Stomach (tissue), 9 donors: ENCODE measurements around the gene ANKRD7. TPM values are rescaled to one million over a fixed set of nuclear protein-coding genes. Genes with fewer than 3 reads are reported as not detected.
A peak's percentile ranks its signal among the peaks of the same experiment; 100 is the strongest.

ENCODE experiments used
- DNase-seq, 2 donors: peaks; one replicate each; pipeline versions ENCODE4 v3.0.0 to v3.0.0-alpha.2; 2013 to 2019
- H3K27ac ChIP-seq, 5 donors: fragments of 200-600 bp in 4 of 5; sonication (generic) in 4 of 5; one replicate each; pipeline ENCODE4 v1.5.1; 2013 to 2019; ENCODE audit warnings: mild to moderate bottlenecking in 1 of 5, moderate library complexity in 1 of 5
- H3K27me3 ChIP-seq, 3 donors: fragments of 200-600 bp; sonication (generic); one replicate each; pipeline ENCODE4 v1.5.1; 2017 to 2019; ENCODE audit warnings: mixed run types in 1 of 3
- H3K36me3 ChIP-seq, 4 donors: fragments of 200-600 bp; sonication (generic); 1 replicate in 3 of 4; 2 replicates in 1 of 4; pipeline ENCODE4 v1.5.1; 2016 to 2019
- H3K4me1 ChIP-seq, 4 donors: fragments of 200-600 bp; sonication (generic); one replicate each; pipeline ENCODE4 v1.5.1; 2016 to 2019
- H3K4me3 ChIP-seq, 4 donors: fragments of 200-600 bp; sonication (generic) in 3 of 4; one replicate each; pipeline ENCODE4 v1.5.1; 2016 to 2019; ENCODE audit warnings: mild to moderate bottlenecking in 1 of 4
- H3K9me3 ChIP-seq, 4 donors: fragments of 200-600 bp; sonication (generic); one replicate each; pipeline ENCODE4 v1.5.1; 2016 to 2019
- EP300 ChIP-seq: sonication (generic); formaldehyde crosslinking; IDR thresholded peaks from one replicate; pipeline ENCODE4 v1.6.1; 2017; ENCODE audit warnings: antibody characterized with exemption
- POLR2A ChIP-seq, 4 donors: fragments of 450-650 bp; IDR thresholded peaks; one replicate each; pipeline ENCODE4 v1.6.1; 2016; ENCODE audit warnings: antibody characterized with exemption in 4 of 4, control low read depth in 2 of 4, mild to moderate bottlenecking in 1 of 4, moderate library complexity in 1 of 4
- POLR2AphosphoS5 ChIP-seq, 3 donors: sonication (generic); formaldehyde crosslinking; IDR thresholded peaks; one replicate each; pipeline ENCODE4 v1.6.1; 2016; ENCODE audit warnings: antibody characterized with exemption in 3 of 3
- WGBS, 5 donors: extraction: QIAGEN DNeasy Blood & Tissue Kit in 3 of 5; methylation state at CpG; one replicate each; pipeline versions ENCODE4 v1.1.5 to v1.1.7; 2013 to 2018; 5-methylcytosine and 5-hydroxymethylcytosine counted together
- intact Hi-C: fragments of 100-400 bp; cut with DNase I; formaldehyde crosslinking; loops from one replicate; pipeline ENCODE4 v1.15.1; 2023; ENCODE audit warnings: low total_unique reads
- polyA plus RNA-seq, 3 donors: library from polyadenylated mRNA; stranded (reverse); fragments of 200-250 nt; gene quantifications; one replicate each; pipeline ENCODE4 v1.2.3, GENCODE V29; 2013
- total RNA-seq, 5 donors: library from RNA; depleted of rRNA; stranded (reverse); fragments of >200 nt; gene quantifications; one replicate each; pipeline versions ENCODE4 v1.1.0 to v1.2.3, GENCODE V29; 2014 to 2016
- TF ChIP-seq, protein P1 (sequence below), 7 experiments: fragments of 450-650 bp in 4 of 7; fragments of 200-600 bp in 3 of 7; sonication (generic) in 3 of 7; IDR thresholded peaks; one replicate each; pipeline ENCODE4 v1.5.1; 2016 to 2019; ENCODE audit warnings: antibody characterized with exemption in 7 of 7, control low read depth in 2 of 7, mild to moderate bottlenecking in 1 of 7
- donor health status: healthy with polysubstance abuse.
- donor health status: Bipolar disorder and iron deficiency.
- donor health status: healthy.

Gene ANKRD7
- total and polyA plus RNA-seq, 8 donors = 1.3 to 4.2 (median 2.0) TPM; not detected in 5

GRCh38 chr7:118214051-118214832, 10.3 kb upstream of the ANKRD7 start:
- H3K36me3 ChIP-seq = no peaks in the 10 kb centered on the region
- H3K9me3 ChIP-seq = no peaks in the 10 kb centered on the region
- peaks cover 0 to 7% (median 0%) of the 10 kb centered on the region in 3 donors for H3K27me3 ChIP-seq
- peaks cover 0 to 18% (median 5%) of the 10 kb centered on the region in 4 donors for H3K4me1 ChIP-seq
- H3K4me3 ChIP-seq = peak overlapping the region; percentile 47 to 60 (median 54)
- TF ChIP-seq EP300 = no peak
- no peak for TF ChIP-seq POLR2A (IDR thresholded peaks at IDR 0.05)
- peak in 2 of 3 donors; percentile 27 to 34 for TF ChIP-seq POLR2AphosphoS5 (IDR thresholded peaks at IDR 0.05)
- TF ChIP-seq, protein P1, sequence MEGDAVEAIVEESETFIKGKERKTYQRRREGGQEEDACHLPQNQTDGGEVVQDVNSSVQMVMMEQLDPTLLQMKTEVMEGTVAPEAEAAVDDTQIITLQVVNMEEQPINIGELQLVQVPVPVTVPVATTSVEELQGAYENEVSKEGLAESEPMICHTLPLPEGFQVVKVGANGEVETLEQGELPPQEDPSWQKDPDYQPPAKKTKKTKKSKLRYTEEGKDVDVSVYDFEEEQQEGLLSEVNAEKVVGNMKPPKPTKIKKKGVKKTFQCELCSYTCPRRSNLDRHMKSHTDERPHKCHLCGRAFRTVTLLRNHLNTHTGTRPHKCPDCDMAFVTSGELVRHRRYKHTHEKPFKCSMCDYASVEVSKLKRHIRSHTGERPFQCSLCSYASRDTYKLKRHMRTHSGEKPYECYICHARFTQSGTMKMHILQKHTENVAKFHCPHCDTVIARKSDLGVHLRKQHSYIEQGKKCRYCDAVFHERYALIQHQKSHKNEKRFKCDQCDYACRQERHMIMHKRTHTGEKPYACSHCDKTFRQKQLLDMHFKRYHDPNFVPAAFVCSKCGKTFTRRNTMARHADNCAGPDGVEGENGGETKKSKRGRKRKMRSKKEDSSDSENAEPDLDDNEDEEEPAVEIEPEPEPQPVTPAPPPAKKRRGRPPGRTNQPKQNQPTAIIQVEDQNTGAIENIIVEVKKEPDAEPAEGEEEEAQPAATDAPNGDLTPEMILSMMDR (IDR thresholded peaks at IDR 0.05) = no peak
- peak overlapping the region in 2 of 5 donors; percentile 47 to 59 for H3K27ac ChIP-seq
- intact Hi-C loops = no loop called here
- 4 to 19% (median 7%) methylated on average over 35 to 49 of the region's 49 CpGs for WGBS, 5 donors
- DNase-seq = peak; percentile 58 to 95

DNA sequence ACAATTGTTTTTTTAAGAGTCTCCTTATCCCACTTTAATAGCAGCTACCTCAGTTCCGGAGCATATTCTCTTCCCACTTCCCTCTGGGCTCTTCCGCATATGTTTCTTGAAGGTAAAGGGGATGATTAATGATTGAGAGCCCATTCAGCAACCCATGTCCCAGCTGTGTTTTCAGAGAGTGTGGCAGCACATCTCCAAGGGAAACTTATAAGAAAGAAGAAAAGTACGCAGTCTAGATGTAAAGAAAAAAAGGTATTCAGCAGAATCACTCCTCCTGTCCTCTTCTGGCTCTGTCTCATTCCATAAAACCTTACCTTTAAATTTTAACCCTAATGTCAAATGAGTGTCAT, 9.7 kb upstream of the ANKRD7 start:
- TF ChIP-seq POLR2AphosphoS5 (IDR thresholded peaks at IDR 0.05) = no peak
- TF ChIP-seq, protein P1 (IDR thresholded peaks at IDR 0.05) = no peak
- no peaks in the 10 kb centered on the region for H3K9me3 ChIP-seq
- DNase-seq = no peak
- intact Hi-C loops = no loop called here
- 32 to 46% (median 37%) methylated on average over 3 of the region's 3 CpGs for WGBS, 5 donors
- no peaks in the 10 kb centered on the region for H3K36me3 ChIP-seq
- H3K4me1 ChIP-seq = peaks cover 0 to 18% (median 5%) of the 10 kb centered on the region in 4 donors
- peak overlapping the region; percentile 47 to 60 (median 54) for H3K4me3 ChIP-seq
- H3K27me3 ChIP-seq = peaks cover 0 to 7% (median 0%) of the 10 kb centered on the region in 3 donors
- peak overlapping the region in 2 of 5 donors; percentile 47 to 59 for H3K27ac ChIP-seq

DNA sequence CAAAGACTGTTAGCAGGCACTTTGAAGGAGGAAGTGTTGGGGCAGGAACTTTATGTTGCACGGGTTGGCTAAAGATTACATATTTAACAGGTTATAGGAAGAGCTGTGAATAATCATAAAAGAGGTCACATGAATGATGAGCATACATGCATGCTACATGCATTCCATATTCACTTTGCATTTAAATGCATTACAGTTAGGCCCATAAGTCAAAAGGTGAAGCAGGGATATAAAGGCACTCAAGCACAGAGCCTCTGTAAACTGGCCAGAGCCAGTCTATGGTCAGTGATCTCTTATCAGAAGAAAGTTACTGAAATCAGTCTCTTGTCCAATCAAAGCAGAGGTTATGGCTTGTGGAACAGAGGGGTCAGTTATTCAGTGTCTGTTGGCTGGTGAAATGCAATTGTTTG, 7.3 kb upstream of the ANKRD7 start:
- WGBS, 5 donors = 15 to 50% (median 31%) methylated on average over 1 of the region's 1 CpG
- Histone ChIP-seq H3K4me3 (no peak overlapping the region), H3K27ac (no peak overlapping the region), H3K27me3 (peaks cover 0 to 7% (median 0%) of the 10 kb centered on the region in 3 donors), H3K4me1 (peaks cover 0 to 18% (median 5%) of the 10 kb centered on the region in 4 donors), H3K9me3 (no peaks in the 10 kb centered on the region), H3K36me3 (no peaks in the 10 kb centered on the region)
- no peak for DNase-seq
- intact Hi-C loops = no loop called here
- TF ChIP-seq POLR2A (IDR thresholded peaks at IDR 0.05) (no peak), EP300 (no peak), POLR2AphosphoS5 (IDR thresholded peaks at IDR 0.05) (no peak)
- TF ChIP-seq, protein P1 (IDR thresholded peaks at IDR 0.05) = no peak

- Histone ChIP-seq H3K4me1 (peaks cover 0 to 14% (median 5%) of the 10 kb centered on the region in 4 donors), H3K36me3 (no peaks in the 10 kb centered on the region), H3K9me3 (no peaks in the 10 kb centered on the region), H3K27ac (no peak overlapping the region), H3K4me3 (no peak overlapping the region), H3K27me3 (peaks cover 0 to 7% (median 0%) of the 10 kb centered on the region in 3 donors)
- WGBS, 5 donors = 69 to 86% (median 72%) methylated on average over 8 of the region's 8 CpGs
- DNase-seq = no peak
- intact Hi-C loops = no loop called here
- TF ChIP-seq, protein P1 (IDR thresholded peaks at IDR 0.05) = no peak
- TF ChIP-seq EP300 (no peak), POLR2A (IDR thresholded peaks at IDR 0.05) (no peak), POLR2AphosphoS5 (IDR thresholded peaks at IDR 0.05) (no peak)
Observed at GRCh38 chr7:118218413-118219156, 5.9 kb upstream of the ANKRD7 start.
